Endometrial microvascular endothelial cells (primary cell): ENCODE data around the gene GPC6. TPM values are rescaled to one million over a fixed set of nuclear protein-coding genes. Genes with fewer than 3 reads are reported as not detected.

Source experiments
- in situ Hi-C: cut with HindIII; loops from 2 replicates; pipeline ENCODE4 v1.10.0; 2017; ENCODE audit warnings: low sequenced_read_pairs, low pct_unique_long_range_greater_than_20kb; ENCODE audit errors: inconsistent ontology term
- total RNA-seq: library from RNA; depleted of rRNA; stranded (reverse); fragments of >200 nt; gene quantifications from one replicate; pipeline ENCODE4 v1.2.3, GENCODE V29; 2015; ENCODE audit errors: inconsistent ontology term

The GPC6 gene
- total RNA-seq, 1 donor from 2014 or later: 0.46 TPM

GRCh38 chr13:93262729-93263345, 36.2 kb downstream of the GPC6 start:
- in situ Hi-C loops: no loop called here

DNA sequence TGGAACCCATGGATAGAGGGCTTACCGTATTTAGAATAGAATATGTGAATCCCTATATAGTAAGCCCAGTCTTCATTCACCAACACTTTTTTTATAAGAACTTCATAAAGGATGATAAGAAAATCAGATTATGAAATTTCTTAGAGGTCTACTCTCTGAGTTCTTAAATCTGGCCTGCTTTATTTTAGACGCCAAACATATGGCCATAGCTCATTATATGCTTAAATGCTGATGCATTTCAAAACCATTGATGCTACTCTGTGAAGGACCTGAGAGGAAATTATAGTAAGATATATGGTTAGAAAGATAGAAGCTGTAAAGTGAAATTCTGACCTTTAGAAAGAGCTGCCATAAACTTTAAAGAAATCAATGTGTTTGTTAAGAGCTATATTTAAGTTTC, 38.3 kb downstream of the GPC6 start:
- in situ Hi-C loops: no loop called here

GRCh38 chr13:93265800-93266199, 39.2 kb downstream of the GPC6 start:
- in situ Hi-C loops: no loop called here

DNA sequence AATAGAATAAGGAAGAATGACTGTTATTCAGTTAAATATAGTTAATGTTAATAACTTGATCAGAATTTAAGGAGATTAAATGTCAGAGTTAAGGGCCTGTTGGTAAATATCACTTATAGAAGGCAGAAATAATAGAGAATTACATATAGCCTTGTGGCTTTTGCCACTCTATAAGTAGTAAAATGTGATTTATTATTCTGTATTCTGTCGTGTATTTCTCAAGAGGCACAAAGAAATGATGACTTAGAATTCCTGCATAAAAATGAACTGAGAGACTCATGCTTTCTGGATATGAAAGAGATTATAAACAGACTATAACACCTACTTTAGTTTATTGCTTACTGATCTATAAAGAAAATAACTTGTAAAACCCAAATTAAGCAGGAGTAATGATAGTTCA, 40.1 kb downstream of the GPC6 start:
- in situ Hi-C loops: no loop called here

- in situ Hi-C loops: no loop called here
Measured at GRCh38 chr13:93268327-93269028, 41.9 kb downstream of the GPC6 start.

- in situ Hi-C loops: no loop called here
Measured at GRCh38 chr13:93270769-93271742, 44.4 kb downstream of the GPC6 start.

DNA sequence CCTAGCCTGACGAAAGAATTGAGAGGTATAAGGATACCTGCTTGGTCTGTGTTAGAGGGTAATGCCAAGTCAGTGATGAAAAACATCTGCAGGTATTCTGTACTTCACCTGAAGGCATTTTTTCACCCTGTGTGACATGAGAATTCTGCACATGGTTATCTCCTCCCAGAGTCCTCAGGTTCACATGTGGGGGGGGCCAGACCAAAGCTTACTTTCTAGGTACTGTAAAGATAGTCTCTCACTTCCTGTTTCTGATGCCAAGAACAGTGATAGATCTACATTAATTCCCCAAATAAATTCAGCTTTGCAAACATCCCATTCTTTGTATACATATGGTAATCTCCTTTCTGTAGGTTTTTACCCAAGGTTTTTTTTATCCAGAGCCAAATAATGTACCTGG, 53.4 kb downstream of the GPC6 start:
- in situ Hi-C loops: no loop called here

- in situ Hi-C loops: no loop called here
Measured at GRCh38 chr13:93280688-93281087, 54.1 kb downstream of the GPC6 start.

GRCh38 chr13:93283255-93283654, 56.6 kb downstream of the GPC6 start:
- in situ Hi-C loops: no loop called here

- in situ Hi-C loops: no loop called here
Measured at GRCh38 chr13:93284064-93284463, 57.5 kb downstream of the GPC6 start.

DNA sequence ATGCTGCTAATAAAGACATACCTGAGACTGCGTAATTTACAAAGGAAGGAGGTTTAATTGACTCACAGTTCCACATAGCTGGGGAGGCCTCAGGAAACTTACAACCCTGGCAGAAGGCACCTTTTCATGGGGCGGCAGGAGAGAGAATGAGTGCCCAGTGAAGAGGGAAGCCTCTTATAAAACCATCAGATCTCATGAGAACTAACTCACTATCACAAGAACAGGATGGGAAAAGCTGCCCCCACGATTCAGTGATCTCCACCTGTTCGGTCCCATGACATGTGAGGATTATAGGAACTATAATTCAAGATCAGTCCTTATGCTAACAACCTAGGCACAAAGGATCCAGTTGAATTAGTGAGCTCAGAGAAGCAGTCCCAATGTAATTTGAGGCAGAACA, 59.4 kb downstream of the GPC6 start:
- in situ Hi-C loops: no loop called here

GRCh38 chr13:93289053-93289452, 62.4 kb downstream of the GPC6 start:
- in situ Hi-C loops: no loop called here

GRCh38 chr13:93289842-93290241, 63.2 kb downstream of the GPC6 start:
- in situ Hi-C loops: no loop called here

GRCh38 chr13:93290503-93290902, 63.9 kb downstream of the GPC6 start:
- in situ Hi-C loops: no loop called here

DNA sequence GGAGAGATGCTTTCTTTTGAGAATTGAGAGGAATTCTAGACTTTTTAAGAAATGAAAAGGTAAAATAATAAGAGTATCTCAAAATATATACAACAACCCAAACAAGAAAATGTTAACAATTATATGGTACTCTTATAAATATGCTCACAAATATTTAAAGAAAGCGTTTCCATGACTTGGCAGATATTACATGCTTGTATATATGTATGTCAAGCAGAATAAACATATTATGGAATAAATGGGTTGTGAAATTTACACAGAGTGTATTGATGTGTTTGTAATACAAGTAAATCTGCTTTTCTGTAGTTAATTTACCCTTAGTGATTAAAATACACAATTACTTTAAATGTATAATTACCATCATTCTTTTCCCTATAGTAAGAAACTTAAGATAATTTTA, 65.8 kb downstream of the GPC6 start:
- in situ Hi-C loops: no loop called here

- in situ Hi-C loops: no loop called here
Measured at GRCh38 chr13:93293710-93294109, 67.1 kb downstream of the GPC6 start.

- in situ Hi-C loops: no loop called here
Measured at GRCh38 chr13:93296584-93296983, 70.0 kb downstream of the GPC6 start.

DNA sequence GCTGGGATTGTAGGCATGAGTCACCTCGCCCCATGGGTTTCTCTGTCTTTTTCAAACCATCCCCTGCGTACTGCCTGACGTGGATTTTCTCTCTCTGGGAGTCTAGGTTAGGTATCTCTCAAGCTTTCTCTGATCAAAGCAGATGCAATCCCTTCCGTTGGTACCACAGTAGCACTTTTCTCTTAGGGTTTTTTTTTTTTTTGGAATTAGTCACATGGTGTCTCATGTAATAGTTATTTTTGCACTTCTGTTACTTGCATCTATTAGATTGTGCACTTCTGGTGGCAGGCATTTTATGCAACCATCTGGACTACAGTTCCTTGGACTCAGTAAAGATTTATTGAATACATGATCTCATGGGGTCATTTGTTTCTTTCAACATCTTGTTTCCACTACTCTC, 72.1 kb downstream of the GPC6 start:
- in situ Hi-C loops: no loop called here

- in situ Hi-C loops: no loop called here
Measured at GRCh38 chr13:93304134-93304533, 77.5 kb downstream of the GPC6 start.
